ENCODE measurements around the gene DAND5.
"Not testable (repeated sequence)": the region's sequence is repeated elsewhere in the genome, so short reads cannot be mapped to it uniquely, and the experiment has no call there.

The DAND5 gene

DNA sequence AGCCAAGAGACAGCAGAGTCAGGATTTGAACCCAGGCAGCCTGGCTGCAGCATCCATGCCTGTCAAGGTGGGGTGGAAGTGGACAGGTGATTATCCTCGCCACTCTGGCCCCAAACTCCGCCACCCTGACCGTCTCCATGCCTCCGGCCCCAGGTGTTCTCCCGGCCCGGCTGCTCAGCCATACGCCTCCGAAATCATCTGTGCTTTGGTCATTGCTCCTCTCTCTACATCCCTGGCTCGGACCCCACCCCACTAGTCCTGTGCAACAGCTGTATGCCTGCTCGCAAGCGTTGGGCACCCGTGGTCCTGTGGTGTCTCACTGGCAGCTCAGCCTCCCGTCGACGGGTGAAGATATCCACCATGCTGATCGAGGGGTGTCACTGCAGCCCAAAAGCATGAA is 3.9 kb downstream of the DAND5 start:
- H3K27ac Mint-ChIP-seq, result no peak overlapping the region
- no peak overlapping the region for H3K4me3 Mint-ChIP-seq
- H3K27me3 Mint-ChIP-seq (ENCODE audit: low read depth, poor library complexity), result peaks cover 54% of the 10 kb centered on the region
- H3K36me3 Mint-ChIP-seq (ENCODE audit: low read depth), result no peaks in the 10 kb centered on the region
- H3K4me1 Mint-ChIP-seq, result peaks cover 6% of the 10 kb centered on the region
- no peak for DNase-seq
- TF ChIP-seq, protein P1, sequence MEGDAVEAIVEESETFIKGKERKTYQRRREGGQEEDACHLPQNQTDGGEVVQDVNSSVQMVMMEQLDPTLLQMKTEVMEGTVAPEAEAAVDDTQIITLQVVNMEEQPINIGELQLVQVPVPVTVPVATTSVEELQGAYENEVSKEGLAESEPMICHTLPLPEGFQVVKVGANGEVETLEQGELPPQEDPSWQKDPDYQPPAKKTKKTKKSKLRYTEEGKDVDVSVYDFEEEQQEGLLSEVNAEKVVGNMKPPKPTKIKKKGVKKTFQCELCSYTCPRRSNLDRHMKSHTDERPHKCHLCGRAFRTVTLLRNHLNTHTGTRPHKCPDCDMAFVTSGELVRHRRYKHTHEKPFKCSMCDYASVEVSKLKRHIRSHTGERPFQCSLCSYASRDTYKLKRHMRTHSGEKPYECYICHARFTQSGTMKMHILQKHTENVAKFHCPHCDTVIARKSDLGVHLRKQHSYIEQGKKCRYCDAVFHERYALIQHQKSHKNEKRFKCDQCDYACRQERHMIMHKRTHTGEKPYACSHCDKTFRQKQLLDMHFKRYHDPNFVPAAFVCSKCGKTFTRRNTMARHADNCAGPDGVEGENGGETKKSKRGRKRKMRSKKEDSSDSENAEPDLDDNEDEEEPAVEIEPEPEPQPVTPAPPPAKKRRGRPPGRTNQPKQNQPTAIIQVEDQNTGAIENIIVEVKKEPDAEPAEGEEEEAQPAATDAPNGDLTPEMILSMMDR (IDR thresholded peaks at IDR 0.05), result no peak
- no peaks in the 10 kb centered on the region for H3K9me3 Mint-ChIP-seq

DNA sequence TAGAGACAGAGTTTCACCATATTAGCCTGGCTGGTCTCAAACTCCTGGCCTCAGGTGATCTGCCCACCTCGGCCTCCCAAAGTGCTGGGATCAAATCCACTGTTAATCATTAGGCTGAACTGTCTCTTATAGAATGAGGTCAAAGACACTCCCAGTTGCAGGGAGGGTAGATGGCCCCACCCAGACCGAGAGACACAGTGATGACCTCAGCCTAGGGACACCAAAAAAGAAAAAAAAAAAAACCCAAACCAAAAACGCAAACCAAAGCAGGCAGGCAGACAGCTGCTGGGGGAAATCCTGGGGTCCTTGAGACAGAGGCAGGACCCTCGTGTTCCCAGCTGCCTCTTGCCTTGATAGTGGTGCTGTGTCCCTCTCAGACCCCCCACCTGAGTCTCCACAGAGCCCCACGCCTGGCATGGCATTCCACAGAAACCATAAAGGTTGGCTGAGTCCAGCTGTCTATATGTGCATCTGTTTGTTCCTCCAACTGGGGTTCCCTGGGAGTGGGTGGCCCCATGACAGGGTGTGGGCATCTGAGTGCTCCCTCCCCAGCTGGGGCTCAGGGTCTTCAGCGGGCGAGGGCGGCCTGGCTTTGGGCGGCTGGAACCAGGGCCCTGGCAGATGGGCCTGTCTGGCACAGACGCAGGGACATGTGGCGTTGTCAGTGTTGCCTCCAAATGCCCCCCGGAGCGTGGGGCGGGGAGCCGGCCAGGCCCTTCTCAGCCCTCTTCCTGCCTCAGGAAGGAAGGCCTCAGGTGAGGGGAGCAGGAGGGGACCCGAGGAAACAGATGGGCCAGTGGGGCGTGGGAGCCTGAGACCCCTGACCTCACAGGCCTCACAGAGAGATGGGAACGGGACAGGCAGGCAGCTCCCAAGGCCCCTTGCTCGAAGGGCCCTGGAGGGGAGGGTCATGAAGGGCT is 5.2 kb downstream of the DAND5 start:
- no peaks in the 10 kb centered on the region for H3K9me3 Mint-ChIP-seq
- H3K27me3 Mint-ChIP-seq (ENCODE audit: low read depth, poor library complexity), result peaks cover 59% of the 10 kb centered on the region
- H3K36me3 Mint-ChIP-seq (ENCODE audit: low read depth), result no peaks in the 10 kb centered on the region
- H3K4me3 Mint-ChIP-seq, result no peak overlapping the region
- H3K27ac Mint-ChIP-seq, result no peak overlapping the region
- H3K4me1 Mint-ChIP-seq, result peaks cover 6% of the 10 kb centered on the region
- TF ChIP-seq, protein P1 (IDR thresholded peaks at IDR 0.05), result no peak
- DNase-seq, result no peak

DNA sequence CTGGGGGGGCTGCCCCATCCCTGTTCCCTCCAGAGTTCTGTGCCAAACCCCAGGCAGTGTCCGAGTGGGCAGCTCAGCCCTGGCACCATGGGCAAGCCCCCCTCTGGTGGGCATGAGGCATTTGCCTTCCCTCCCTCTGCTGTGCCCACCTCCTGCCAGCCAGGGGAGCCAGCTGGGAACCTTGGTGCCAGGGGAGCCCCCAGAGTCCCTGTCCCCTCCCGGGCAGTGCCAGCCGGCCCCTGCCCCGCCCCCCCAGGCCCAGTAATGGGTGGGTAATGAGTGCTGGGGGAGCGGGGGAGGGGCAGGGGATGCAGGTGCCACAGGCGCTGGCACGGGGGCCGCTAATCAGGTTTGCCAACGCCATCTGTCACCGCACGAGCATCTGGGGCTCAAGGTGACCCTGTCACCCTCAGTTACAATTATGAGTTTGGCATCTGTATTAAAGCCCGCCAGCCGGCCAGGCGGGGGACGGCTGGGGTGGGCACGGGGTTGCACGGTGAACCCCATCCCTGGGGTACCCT is 5.9 kb downstream of the DAND5 start:
- H3K36me3 Mint-ChIP-seq (ENCODE audit: low read depth), result no peaks in the 10 kb centered on the region
- TF ChIP-seq, protein P1 (IDR thresholded peaks at IDR 0.05), result no peak
- peaks cover 57% of the 10 kb centered on the region for H3K27me3 Mint-ChIP-seq (ENCODE audit: low read depth, poor library complexity)
- peaks cover 2% of the 10 kb centered on the region for H3K4me1 Mint-ChIP-seq
- H3K9me3 Mint-ChIP-seq, result no peaks in the 10 kb centered on the region
- no peak for DNase-seq
- H3K4me3 Mint-ChIP-seq, result no peak overlapping the region
- no peak overlapping the region for H3K27ac Mint-ChIP-seq

DNA sequence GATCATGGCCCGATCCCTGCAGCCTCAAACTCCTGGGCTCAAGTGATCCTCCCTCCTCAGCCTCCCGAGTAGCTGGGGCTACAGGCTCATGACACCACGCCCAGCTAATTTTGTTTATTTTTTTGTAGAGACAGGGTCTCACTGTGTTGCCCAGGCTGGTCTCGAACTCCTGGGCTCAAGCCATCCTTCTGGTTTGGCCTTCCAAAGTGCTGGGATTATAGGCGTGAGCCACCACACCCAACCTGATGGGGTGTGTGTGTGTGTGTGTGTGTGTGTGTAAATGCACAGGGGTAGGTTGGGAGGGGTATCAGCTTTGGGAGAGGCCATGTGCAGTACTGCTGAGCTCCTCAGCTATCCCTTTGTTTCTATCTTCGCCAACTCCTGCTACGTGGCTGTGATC is 6.7 kb downstream of the DAND5 start:
- not testable (repeated sequence) for H3K4me1 Mint-ChIP-seq; H3K36me3 Mint-ChIP-seq (ENCODE audit: low read depth); H3K27ac Mint-ChIP-seq; H3K4me3 Mint-ChIP-seq; H3K9me3 Mint-ChIP-seq; DNase-seq
- H3K27me3 Mint-ChIP-seq (ENCODE audit: low read depth, poor library complexity), result peaks cover 54% of the 10 kb centered on the region

GRCh38 chr19:12979974-12980373 is 10.6 kb downstream of the DAND5 start:
- H3K4me1 Mint-ChIP-seq, result no peaks in the 10 kb centered on the region

GRCh38 chr19:12982648-12983047 is 13.3 kb downstream of the DAND5 start:
- H3K9me3 Mint-ChIP-seq, result no peaks in the 10 kb centered on the region
- peaks cover 18% of the 10 kb centered on the region for H3K27me3 Mint-ChIP-seq (ENCODE audit: low read depth, poor library complexity)
- H3K27ac Mint-ChIP-seq, result no peak overlapping the region
- no peak overlapping the region for H3K4me3 Mint-ChIP-seq
- no peak for DNase-seq
- H3K4me1 Mint-ChIP-seq, result no peaks in the 10 kb centered on the region
- H3K36me3 Mint-ChIP-seq (ENCODE audit: low read depth), result no peaks in the 10 kb centered on the region
- TF ChIP-seq, protein P1 (IDR thresholded peaks at IDR 0.05), result no peak

More at GRCh38 chr19:12979974-12980373, 10.6 kb downstream of the DAND5 start:
- DNase-seq, result no peak
- H3K9me3 Mint-ChIP-seq, result no peaks in the 10 kb centered on the region
- H3K4me3 Mint-ChIP-seq, result no peak overlapping the region
- no peaks in the 10 kb centered on the region for H3K36me3 Mint-ChIP-seq (ENCODE audit: low read depth)
- TF ChIP-seq, protein P1 (IDR thresholded peaks at IDR 0.05), result no peak
- H3K27me3 Mint-ChIP-seq (ENCODE audit: low read depth, poor library complexity), result peaks cover 36% of the 10 kb centered on the region
- no peak overlapping the region for H3K27ac Mint-ChIP-seq

Measured in nephron progenitor cell (in vitro differentiated cells).